H9 (cell line): ENCODE measurements around the gene NEGR1. TPM values are rescaled to one million over a fixed set of nuclear protein-coding genes. Genes with fewer than 3 reads are reported as not detected.

Experiments used
- DNase-seq: peaks from one replicate; pipeline ENCODE4 v3.0.0-alpha.2; 2017
- H2AFZ ChIP-seq: one replicate; pipeline ENCODE4 v1.6.1; 2013; ENCODE audit warnings: mild to moderate bottlenecking, low read length, control low read depth, moderate library complexity
- H2AK5ac ChIP-seq: 2 replicates; pipeline ENCODE4 v1.6.1; 2013; ENCODE audit warnings: low read length, control low read depth, mixed read lengths; ENCODE audit not compliant: insufficient read length
- H2BK120ac ChIP-seq: one replicate; pipeline ENCODE4 v1.6.1; 2013; ENCODE audit warnings: low read depth, mild to moderate bottlenecking, low read length, control low read depth, inconsistent platforms; ENCODE audit not compliant: poor library complexity, severe bottlenecking
- H2BK12ac ChIP-seq: 2 replicates; pipeline ENCODE4 v1.6.1; 2013; ENCODE audit warnings: low read length, control low read depth, mixed read lengths, low read depth; ENCODE audit not compliant: insufficient read length
- H2BK15ac ChIP-seq: 2 replicates; pipeline ENCODE4 v1.6.1; 2013; ENCODE audit warnings: low read depth, low read length, control low read depth
- H2BK20ac ChIP-seq: one replicate; pipeline ENCODE4 v1.6.1; 2013; ENCODE audit warnings: low read depth, mild to moderate bottlenecking, low read length, control low read depth, inconsistent platforms; ENCODE audit not compliant: poor library complexity, severe bottlenecking
- H2BK5ac ChIP-seq: 2 replicates; pipeline ENCODE4 v1.6.1; 2013; ENCODE audit warnings: low read length, control low read depth, mixed read lengths; ENCODE audit not compliant: insufficient read length
- H3K14ac ChIP-seq: 2 replicates; pipeline ENCODE4 v1.6.1; 2013; ENCODE audit warnings: low read length, control low read depth; ENCODE audit not compliant: insufficient read depth
- H3K18ac ChIP-seq: 2 replicates; pipeline ENCODE4 v1.6.1; 2013; ENCODE audit warnings: low read depth, mild to moderate bottlenecking, mixed read lengths, low read length, control low read depth; ENCODE audit not compliant: insufficient read length
- H3K23ac ChIP-seq: 2 replicates; pipeline ENCODE4 v1.6.1; 2013; ENCODE audit warnings: low read length, control low read depth, mixed read lengths, low read depth; ENCODE audit not compliant: insufficient read length
- H3K23me2 ChIP-seq: 2 replicates; pipeline ENCODE4 v1.6.1; 2013; ENCODE audit warnings: low read depth, mild to moderate bottlenecking, mixed read lengths, low read length, control low read depth; ENCODE audit not compliant: insufficient read length, poor library complexity, severe bottlenecking
- H3K27ac ChIP-seq: 2 replicates; pipeline ENCODE4 v1.5.1; 2013; ENCODE audit warnings: low read length, control low read depth, mixed read lengths, low read depth; ENCODE audit not compliant: insufficient read length
- H3K27me3 ChIP-seq: 2 replicates; pipeline ENCODE4 v1.6.1; 2013; ENCODE audit warnings: low read length, control low read depth, inconsistent platforms; ENCODE audit not compliant: insufficient read depth
- H3K4ac ChIP-seq: 2 replicates; pipeline ENCODE4 v1.6.1; 2013; ENCODE audit warnings: low read depth, mild to moderate bottlenecking, control low read depth, inconsistent platforms, low read length, moderate library complexity
- H3K4me1 ChIP-seq: 2 replicates; pipeline ENCODE4 v1.6.1; 2013; ENCODE audit warnings: low read length, control low read depth, inconsistent platforms; ENCODE audit not compliant: insufficient read depth
- H3K4me2 ChIP-seq: 2 replicates; pipeline ENCODE4 v1.6.1; 2013; ENCODE audit warnings: low read length, control low read depth, mixed read lengths; ENCODE audit not compliant: insufficient read length, insufficient read depth
- H3K56ac ChIP-seq: 2 replicates; pipeline ENCODE4 v1.6.1; 2013; ENCODE audit warnings: low read depth, mild to moderate bottlenecking, mixed read lengths, low read length, control low read depth; ENCODE audit not compliant: insufficient read length
- H3K79me1 ChIP-seq: 2 replicates; pipeline ENCODE4 v1.6.1; 2013; ENCODE audit warnings: low read depth, mild to moderate bottlenecking, moderate library complexity, low read length, control low read depth, inconsistent platforms; ENCODE audit not compliant: insufficient read depth, poor library complexity, severe bottlenecking
- H3K79me2 ChIP-seq: 2 replicates; pipeline ENCODE4 v1.6.1; 2013; ENCODE audit warnings: low read length, control low read depth, inconsistent platforms; ENCODE audit not compliant: insufficient read depth
- H3K9ac ChIP-seq: 2 replicates; pipeline ENCODE4 v1.6.1; 2013; ENCODE audit warnings: low read length, control low read depth, mixed read lengths; ENCODE audit not compliant: insufficient read length; ENCODE audit errors: extremely low read depth
- H3K9me3 ChIP-seq: one replicate; pipeline ENCODE4 v1.6.1; 2013; ENCODE audit warnings: low read depth, low read length, inconsistent platforms; ENCODE audit not compliant: control insufficient read depth
- H3T11ph ChIP-seq: one replicate; pipeline ENCODE4 v1.6.1; 2013; ENCODE audit warnings: mild to moderate bottlenecking, low read length, control low read depth, inconsistent platforms
- H4K20me1 ChIP-seq: one replicate; pipeline ENCODE4 v1.6.1; 2013; ENCODE audit not compliant: control insufficient read depth, insufficient read length, insufficient read depth
- H4K5ac ChIP-seq: 2 replicates; pipeline ENCODE4 v1.6.1; 2013; ENCODE audit warnings: low read depth, mild to moderate bottlenecking, mixed read lengths, low read length, control low read depth; ENCODE audit not compliant: insufficient read length
- H4K8ac ChIP-seq: replicated peaks from 2 replicates; pipeline ENCODE4 v1.6.1; 2013; ENCODE audit warnings: low read length, control low read depth, mixed read lengths, low read depth; ENCODE audit not compliant: insufficient read length
- H4K91ac ChIP-seq: 2 replicates; pipeline ENCODE4 v1.6.1; 2013; ENCODE audit warnings: low read depth, mild to moderate bottlenecking, moderate library complexity, mixed read lengths, low read length, control low read depth; ENCODE audit not compliant: insufficient read length
- H3K27ac Mint-ChIP-seq, 3 experiments: 2 replicates in 2 of 3; 3 replicates in 1 of 3; pipeline ENCODE4 v1.8.0; 2020 to 2021; ENCODE audit warnings: mixed read lengths in 3 of 3, mild to moderate bottlenecking in 1 of 3, moderate library complexity in 1 of 3
- H3K27me3 Mint-ChIP-seq: 2 replicates; pipeline ENCODE4 v1.8.0; 2021; ENCODE audit warnings: low read depth, mild to moderate bottlenecking, moderate library complexity, mixed read lengths
- H3K36me3 Mint-ChIP-seq, 3 experiments: 2 replicates in 2 of 3; 3 replicates in 1 of 3; pipeline ENCODE4 v1.8.0; 2020 to 2021; ENCODE audit warnings: low read depth in 3 of 3, mixed read lengths in 3 of 3; ENCODE audit not compliant: insufficient read depth in 1 of 3
- H3K4me1 Mint-ChIP-seq, 2 experiments: 2 replicates each; pipeline ENCODE4 v1.8.0; 2020; ENCODE audit warnings: mixed read lengths in 2 of 2
- H3K4me3 Mint-ChIP-seq, 2 experiments: 2 replicates in 1 of 2; 3 replicates in 1 of 2; pipeline ENCODE4 v1.8.0; 2020 to 2021; ENCODE audit warnings: mild to moderate bottlenecking in 2 of 2, mixed read lengths in 2 of 2, moderate library complexity in 1 of 2
- H3K9me3 Mint-ChIP-seq, 2 experiments: 2 replicates in 1 of 2; 3 replicates in 1 of 2; pipeline ENCODE4 v1.8.0; 2020; ENCODE audit warnings: mild to moderate bottlenecking in 2 of 2, mixed read lengths in 2 of 2, moderate library complexity in 1 of 2
- CTCF ChIP-seq: fragments of 200-600 bp; sonication (generic); conservative IDR thresholded peaks from 3 replicates; pipeline ENCODE4 v1.8.0; 2021; ENCODE audit warnings: antibody characterized with exemption, mild to moderate bottlenecking
- WGBS: extraction: QIAGEN DNeasy Blood & Tissue Kit; methylation state at CpG from one replicate; pipeline ENCODE4 v1.1.7; 2013; ENCODE audit warnings: missing lambda C conversion rate, low lambda C conversion rate, mixed read lengths; ENCODE audit not compliant: insufficient read length; ENCODE audit errors: extremely low coverage; 5-methylcytosine and 5-hydroxymethylcytosine counted together
- total RNA-seq: library from RNA; stranded (reverse); gene quantifications from 2 replicates; pipeline ENCODE4 v1.2.1, GENCODE V29; 2021

Gene NEGR1
- total RNA-seq, 1 experiment from 2014 or later = 0.13 TPM

GRCh38 chr1:71413441-71414175 is 868.7 kb downstream of the NEGR1 start:
- H3K79me2 ChIP-seq = no peaks in the 10 kb centered on the region
- H3K56ac ChIP-seq = no peak overlapping the region
- H3K23ac ChIP-seq = no peak overlapping the region
- no peaks in the 10 kb centered on the region for H3K27me3 Mint-ChIP-seq
- H2BK120ac ChIP-seq = no peak overlapping the region
- H3K23me2 ChIP-seq = no peaks in the 10 kb centered on the region
- H3K4me1 Mint-ChIP-seq = peaks cover 8 to 10% of the 10 kb centered on the region in 2 experiments
- no CpG with 5 or more reads among the region's 3 CpGs for WGBS
- no peaks in the 10 kb centered on the region for H3K4me1 ChIP-seq
- no peaks in the 10 kb centered on the region for H3K9me3 ChIP-seq
- H4K5ac ChIP-seq = no peak overlapping the region
- DNase-seq = no peak
- H3K9me3 Mint-ChIP-seq = no peaks in the 10 kb centered on the region
- no peak overlapping the region for H3K14ac ChIP-seq
- no peaks in the 10 kb centered on the region for H4K20me1 ChIP-seq
- no peaks in the 10 kb centered on the region for H3K27me3 ChIP-seq
- H3K18ac ChIP-seq = no peak overlapping the region
- no peak overlapping the region for H2AFZ ChIP-seq
- no peak overlapping the region for H3K9ac ChIP-seq
- H2BK12ac ChIP-seq = no peak overlapping the region
- no peaks in the 10 kb centered on the region for H3K79me1 ChIP-seq
- H3T11ph ChIP-seq = no peak overlapping the region
- no peak overlapping the region for H4K91ac ChIP-seq
- no peak overlapping the region for H2BK15ac ChIP-seq
- no peaks in the 10 kb centered on the region for H3K36me3 Mint-ChIP-seq
- H3K27ac ChIP-seq = no peak overlapping the region
- H3K4me3 Mint-ChIP-seq = no peak overlapping the region
- H2BK5ac ChIP-seq = no peak overlapping the region
- H3K4me2 ChIP-seq = no peak overlapping the region
- H3K4ac ChIP-seq = no peak overlapping the region
- H2AK5ac ChIP-seq = no peak overlapping the region
- no peak overlapping the region for H2BK20ac ChIP-seq
- no peak overlapping the region for H4K8ac ChIP-seq
- no peak overlapping the region for H3K27ac Mint-ChIP-seq
- no peak for TF ChIP-seq CTCF
